Activated CD4-positive, alpha-beta T cell treated with anti-CD3 and anti-CD28 coated beads, Interleukin-2, amount 50 U/mL, for 48 hours (primary cell): ENCODE results near the gene SYT14.
"Not testable (repeated sequence)": the region's sequence is repeated elsewhere in the genome, so short reads cannot be mapped to it uniquely, and the experiment has no call there.

ENCODE experiments used
- DNase-seq, 2 experiments: peaks; one replicate each; pipeline ENCODE4 v3.0.0-alpha.2; 2020

SYT14 gene

DNA sequence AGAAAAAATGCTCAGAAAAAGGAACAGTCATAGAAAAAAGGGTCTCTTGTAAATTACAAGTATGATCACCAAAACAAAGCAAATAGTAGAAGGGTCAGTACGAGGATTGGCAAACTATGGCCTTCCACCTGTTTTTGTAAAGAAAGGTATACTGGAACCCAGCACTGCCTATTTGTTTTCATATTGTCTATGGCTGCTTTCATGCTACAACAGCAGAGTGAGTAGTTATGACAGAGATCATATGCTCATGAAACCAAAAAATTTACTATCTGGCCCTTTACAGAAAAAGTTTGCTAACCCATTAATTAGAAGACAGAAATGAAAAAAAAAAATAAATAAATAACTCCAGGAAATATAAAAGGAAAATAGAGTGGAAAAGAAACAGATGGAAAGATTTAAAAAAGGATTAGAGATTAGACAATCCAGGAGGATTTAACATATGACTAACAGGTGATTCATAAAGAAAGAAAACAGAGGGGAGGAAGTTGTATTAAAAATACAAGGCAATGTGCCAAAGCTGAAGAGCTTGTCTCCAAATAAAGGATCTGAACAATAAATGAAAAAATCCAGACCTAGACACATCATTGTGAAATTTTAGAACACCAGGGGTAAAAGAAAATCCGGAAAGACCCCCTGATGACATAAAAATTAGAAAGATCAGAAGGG is 186.0 kb downstream of the SYT14 start:
- no peak for DNase-seq

DNA sequence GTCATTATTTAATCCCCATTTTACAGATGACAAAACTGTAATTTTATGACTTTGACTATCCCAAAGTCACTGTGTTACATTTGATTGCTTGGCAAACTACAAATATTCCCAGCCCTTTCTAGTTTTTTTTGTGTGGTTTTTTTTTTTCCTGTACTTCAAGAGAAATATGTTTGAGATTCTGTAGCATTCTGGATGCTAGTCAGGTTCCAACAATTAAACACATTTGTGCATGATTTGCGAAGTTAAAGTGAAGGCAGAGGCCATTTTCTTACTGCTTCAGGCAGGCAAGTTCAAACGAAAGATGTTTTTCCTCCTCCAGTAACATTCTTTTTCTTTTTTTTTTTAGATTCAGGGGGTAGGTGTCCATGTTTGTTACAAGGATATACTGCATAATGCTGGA is 186.7 kb downstream of the SYT14 start:
- DNase-seq, result no peak

DNA sequence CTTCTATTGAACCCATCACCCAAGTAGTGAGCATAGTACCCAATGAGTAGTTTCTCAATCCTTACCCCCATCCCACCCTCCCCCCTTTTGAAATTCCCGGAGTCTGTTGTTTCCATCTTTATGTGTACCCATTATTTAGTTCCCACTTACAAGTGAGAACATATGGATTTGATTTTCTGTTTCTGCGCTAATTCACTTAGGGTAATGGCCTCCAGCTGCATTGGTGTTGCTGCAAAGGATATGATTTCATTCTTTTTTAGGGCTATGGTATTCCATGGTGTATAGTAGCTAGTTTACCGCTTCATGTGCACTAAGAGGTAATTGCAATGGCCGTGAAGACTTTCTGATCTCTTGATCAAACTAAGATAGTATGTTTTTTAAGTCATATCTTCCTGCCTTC is 187.1 kb downstream of the SYT14 start:
- DNase-seq, result no peak

DNA sequence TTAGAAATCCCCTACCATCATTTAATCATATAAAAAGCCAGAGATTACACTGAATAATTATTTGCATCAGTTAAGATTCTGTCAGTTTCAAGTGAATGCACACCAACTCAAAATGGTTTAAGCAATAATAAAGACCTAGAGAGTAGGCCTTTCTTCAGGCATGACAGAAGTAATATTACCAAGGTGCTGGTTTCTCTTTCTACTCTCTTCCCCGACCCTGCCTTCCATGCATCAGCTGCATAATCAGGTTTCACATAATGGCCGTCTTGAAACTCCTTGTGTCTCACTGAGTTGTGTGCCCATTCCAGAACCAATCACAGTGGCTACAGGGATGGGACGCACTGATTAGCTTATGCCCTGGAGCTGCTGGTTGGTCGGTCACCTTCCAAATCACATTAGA is 191.1 kb downstream of the SYT14 start:
- no peak for DNase-seq

DNA sequence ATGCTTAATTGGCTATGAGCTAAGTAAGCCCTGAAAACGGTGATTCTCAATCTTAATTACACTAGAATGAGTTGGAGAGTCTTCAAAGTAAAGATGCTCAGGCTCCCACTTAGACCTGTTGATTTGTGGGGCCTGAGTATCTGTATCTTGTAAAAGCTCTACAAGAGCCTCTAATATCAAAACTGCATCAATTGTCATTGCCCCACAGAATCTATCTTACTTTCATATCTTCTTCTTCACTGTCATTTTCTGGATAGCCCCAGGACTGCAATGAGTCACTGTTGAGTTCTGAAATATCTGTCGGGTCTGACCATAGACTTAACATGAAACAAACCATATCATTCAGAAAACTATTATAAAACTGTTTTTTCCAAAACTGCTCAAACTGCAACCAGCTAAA is 191.7 kb downstream of the SYT14 start:
- no peak for DNase-seq

DNA sequence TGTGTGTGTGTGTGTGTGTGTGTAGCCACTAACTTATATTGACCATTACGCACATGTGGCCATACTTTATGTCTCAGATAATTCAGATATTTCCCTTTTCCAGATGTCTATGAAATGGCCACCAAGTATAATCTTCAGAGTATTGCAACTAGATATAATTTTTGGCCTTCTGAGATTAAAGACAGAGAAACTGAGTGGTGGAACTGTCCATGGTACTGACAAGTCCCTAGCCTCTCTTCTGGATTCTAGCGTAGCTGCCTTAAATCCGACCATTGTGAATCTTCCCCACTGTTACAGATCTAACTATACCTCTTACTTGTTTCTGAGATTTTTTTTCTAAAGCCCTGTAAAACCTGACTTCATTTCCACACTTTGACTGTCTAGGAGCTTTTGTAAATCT is 194.6 kb downstream of the SYT14 start:
- DNase-seq, result no peak

DNA sequence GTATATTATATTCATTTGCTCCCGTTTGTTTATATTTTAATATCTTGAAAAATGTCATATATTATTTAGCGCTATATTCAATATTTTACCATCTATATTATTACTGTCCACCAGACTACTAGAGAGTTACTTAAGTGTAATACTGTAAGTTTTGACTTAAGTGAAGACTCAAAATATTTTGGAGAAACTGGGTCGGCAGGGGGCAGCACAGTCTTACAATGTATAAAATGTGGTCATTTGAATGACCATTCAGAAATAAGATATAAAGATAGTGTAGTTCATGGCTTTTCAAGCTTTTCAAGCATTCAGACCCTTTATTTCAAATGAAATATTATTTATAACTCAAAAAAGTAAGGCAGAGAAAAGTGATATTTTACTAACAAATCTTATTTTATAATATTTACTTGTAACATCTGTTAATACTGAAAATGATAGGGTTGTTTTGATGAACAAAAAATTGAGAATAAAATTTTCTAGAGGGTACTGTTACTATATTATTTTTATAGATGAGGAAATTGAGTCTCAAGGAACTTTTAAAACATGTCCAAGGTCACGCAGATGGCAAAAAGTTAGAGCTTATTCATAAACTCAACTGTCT is 205.5 kb downstream of the SYT14 start:
- DNase-seq, result peak; percentile 72 to 79

DNA sequence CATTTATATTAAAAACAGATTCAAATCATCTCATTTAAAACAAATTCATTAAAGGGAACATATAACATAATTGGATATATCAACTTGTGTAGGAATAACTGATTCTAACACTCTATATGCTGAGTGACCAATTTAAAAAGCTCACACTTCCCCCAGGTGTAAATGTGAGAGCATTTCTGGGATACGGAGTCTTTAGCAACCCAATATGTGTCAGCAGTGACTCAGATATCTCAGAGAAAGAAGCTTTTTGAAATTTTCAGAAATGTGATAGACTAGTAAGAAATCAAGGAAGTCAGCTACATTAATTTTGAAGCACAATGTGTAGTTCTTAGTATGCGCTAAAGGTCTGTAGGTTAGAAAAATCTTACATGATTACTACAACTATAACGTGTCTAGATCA is 206.7 kb downstream of the SYT14 start:
- DNase-seq, result no peak

DNA sequence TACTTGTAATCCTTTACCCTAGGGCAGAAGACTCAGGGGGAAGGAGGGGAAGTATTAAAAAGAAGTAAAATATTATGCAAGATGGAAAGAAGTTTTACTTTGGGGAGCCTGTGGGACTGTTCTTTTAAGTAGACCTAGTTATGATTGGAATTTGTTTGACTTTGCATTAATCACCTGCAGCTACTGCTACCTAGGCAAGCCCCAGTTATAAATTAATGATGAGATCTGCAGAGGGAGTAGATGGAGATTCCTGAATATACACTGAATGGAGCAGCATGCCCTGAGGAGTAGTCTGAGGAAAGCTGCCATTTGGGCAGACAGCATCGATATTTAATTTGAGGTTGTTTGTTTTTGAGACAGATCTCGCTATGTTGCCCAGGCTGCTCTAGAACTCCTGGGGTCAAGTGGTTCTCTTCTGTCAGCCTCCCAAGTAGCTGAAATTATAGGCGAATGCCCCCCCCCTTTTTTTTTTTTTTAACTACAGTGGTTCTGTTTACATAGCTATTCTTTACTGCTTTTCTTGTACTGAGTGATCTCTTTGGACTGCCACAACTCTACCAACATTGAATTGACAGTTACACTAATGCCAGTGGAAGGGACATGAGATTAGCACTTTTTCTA is 213.1 kb downstream of the SYT14 start:
- DNase-seq, result no peak

DNA sequence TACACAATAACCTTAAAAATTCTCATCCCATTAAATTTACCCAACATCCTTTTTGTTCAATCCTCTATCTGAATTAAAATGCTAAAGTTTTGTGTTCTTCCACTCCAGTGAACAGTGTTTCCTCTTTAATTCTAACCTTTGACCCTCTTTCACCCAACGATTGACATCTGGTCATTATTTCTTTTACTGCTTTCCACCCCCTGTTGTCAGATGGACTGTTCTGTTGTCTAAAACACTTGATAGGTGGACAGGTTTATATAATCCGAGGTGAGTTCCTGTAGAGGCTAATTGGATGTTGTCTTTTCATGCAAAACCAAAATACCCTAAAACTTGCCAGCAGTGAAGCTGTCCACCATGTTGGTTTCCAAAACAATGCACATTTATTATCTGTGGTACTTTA is 221.2 kb downstream of the SYT14 start:
- no peak for DNase-seq

DNA sequence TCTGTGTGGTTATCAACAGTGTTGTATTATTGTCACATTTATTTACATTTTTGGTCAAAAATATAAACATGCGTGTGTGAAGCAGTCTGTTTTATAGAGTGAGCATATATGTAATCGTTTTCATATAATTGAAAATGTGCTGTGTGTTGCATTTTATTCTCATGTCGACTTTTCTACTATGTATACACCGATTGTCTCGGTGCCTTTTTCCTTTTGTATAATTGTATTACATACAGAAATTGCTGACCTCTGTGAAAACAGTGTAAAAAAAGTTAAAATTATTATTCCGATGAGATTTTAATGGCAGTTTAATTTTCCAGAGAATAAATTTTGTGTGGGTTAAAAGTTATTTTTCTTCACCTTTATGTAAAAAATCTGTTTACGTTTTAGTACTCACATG is 232.2 kb downstream of the SYT14 start:
- DNase-seq, result no peak

DNA sequence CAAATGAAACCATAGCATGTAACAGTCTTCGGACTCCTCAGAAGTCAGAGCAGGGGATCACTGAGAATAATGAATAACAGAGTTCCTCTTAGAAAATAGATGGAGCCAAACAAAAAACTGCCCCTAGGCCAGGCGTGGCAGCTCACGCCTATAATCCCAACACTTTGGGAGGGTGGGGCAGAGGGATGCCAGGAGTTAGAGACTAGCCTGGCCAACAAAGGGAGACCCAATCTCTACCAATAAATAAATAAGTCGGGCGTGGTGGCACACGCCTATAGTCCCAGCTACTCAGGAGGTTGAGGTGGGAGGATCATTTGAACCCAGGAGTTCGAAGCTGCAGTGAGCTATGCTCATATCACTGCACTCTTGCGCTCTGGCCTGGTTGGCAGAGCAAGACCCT is 236.1 kb downstream of the SYT14 start:
- DNase-seq, result no peak

DNA sequence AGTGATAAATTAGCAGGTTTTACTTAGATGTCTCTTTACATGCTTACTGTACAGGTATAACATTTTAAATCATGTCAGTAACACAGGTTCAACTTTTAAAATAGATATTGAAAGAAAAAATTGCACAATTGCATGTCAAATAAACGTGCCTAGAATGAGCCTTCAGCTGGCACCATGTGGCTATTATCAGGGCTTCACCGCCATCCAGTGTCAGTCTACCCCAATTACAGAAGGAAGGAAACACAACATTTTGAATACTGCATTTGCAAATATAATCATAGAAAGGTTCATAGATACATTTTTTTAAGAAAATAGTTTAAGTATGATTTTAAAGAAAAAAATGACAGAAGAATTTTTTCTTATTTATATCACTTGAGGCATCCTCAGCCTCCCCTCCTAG is 247.0 kb downstream of the SYT14 start:
- no peak for DNase-seq

DNA sequence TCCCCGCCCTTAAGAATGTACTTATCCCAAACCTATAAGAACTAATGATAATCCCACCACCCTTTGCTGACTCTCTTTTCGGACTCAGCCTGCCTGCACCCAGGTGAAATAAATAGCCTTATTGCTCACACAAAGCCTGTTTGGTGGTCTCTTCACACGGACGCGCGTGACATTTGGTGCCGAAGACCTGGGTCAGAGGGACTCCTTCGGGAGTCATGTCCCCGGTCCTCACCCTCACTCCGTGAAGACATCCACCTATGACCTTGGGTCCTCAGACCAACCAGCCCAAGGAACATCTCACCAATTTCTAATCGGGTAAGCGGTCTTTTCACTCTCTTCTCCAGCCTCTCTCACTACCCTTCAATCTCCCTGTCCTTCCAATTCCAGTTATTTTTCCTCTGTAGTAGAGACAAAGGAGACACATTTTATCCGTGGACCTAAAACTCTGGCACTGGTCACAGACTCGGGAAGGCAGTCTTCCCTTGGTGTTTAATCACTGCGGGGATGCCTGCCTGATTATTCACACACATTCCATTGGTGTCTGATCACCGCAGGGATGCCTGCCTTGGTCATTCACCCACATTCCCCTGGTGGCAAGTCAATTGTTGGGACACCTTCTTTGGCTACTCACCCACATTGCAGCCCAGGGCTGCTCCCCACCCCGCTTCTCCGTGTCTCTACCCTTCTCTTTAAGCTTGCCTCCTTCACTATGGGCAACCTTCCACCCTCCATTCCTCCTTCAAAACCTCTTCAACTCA is 250.0 kb downstream of the SYT14 start:
- DNase-seq, result not testable (repeated sequence)

DNA sequence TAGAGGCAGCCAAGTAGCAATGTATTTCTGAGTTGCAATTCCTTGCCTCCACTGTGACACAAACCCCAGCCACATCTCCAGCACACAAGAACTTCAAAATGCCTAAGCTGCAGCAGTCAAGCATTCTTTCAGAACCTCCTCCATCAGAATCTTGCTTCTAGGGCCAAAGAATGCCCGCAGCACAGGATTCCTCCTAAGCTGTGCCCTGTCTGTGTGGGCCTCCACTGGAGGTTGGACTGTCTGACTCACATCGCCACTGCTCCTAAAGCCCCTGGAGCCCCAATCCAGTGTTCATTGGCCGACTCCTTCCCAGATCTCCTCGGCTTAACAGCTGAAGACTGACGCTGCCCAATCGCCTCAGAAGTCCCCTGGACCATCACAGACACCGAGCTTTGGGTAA is 251.4 kb downstream of the SYT14 start:
- DNase-seq, result no peak

DNA sequence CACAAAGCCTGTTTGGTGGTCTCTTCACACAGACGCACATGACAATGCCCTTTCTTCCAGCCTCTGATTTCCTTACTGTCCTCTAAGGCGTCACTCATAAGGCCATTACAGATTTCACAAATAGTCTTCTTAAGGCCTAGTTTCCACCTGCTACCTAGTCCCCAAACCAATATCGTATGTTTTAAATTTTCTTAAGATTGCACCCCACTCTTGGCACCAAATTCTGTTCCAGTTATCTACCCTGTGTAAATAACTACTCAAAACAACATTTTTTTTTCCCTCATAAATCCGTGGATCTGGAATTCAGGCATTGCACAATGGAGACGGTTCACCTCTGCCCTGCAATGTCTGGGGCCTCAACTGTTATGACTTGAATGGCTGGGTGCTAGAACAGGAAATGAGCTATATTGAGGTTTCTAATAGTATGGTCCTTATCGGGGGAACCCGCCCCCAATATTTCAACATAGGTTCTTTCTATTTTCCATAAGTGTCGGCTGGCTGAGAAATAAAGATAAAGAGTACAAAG is 257.7 kb downstream of the SYT14 start:
- DNase-seq, result no peak

DNA sequence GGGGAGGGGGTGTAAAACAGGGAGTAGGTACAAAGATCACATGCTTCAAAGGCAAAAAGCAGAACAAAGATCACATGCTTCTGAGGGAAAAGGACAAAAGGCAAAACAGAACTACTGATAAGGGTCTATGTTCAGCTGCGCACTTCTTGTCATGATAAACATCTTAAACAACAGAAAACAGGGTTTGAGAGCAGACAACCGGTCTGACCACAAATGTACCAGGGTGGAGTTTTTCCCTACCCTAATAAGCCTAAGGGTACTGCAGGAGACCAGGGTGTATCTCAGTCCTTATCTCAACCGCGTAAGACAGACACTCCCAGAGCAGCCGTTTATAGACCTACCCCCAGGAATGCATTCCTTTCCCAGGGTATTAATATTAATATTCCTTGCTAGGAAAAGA is 258.2 kb downstream of the SYT14 start:
- DNase-seq, result not testable (repeated sequence)

DNA sequence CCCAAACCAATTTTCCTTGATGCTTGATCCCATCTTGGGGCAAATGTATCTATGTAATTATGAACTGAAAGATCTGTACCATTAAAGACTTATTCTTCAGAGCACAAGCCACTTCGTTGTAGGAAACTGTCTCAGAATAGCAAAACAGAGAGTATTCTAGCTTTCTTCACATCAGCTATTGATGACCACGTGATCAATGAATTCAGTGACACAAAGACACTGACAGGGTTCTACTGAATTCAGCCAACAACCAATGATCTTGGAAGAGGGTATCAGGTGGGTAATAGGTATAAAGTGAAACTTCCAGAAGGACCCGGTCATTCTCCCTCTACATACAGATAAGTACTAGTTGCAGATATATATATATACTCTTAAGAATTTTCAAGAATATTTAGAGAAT is 260.8 kb downstream of the SYT14 start:
- no peak for DNase-seq

DNA sequence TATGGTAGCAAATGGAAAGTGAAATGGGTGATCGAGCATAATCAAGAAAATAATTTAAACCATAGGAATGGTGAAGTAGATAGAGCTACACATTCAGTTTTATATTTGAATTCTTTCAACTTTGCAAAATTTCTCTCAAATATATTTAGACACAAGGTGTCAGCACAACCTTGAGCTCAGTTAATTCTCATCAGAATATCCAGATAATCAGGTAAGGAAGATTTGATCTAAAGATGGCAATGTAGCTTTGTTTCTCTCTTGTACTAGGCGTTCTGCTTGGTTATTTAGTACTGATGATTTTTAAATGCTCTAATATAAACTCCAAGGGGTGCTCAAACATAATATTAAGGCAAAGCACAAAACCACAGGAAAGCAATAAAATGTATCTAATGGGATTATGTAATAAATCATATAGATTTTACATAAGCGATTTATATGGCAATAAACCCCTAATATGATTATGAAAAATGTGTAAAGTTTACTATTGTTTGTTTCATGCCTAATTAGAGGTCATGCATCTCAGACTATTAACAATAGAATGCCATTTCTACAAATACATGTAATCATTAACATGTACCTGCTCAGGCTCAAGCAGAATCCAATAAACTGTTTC is 262.2 kb downstream of the SYT14 start:
- DNase-seq, result no peak

DNA sequence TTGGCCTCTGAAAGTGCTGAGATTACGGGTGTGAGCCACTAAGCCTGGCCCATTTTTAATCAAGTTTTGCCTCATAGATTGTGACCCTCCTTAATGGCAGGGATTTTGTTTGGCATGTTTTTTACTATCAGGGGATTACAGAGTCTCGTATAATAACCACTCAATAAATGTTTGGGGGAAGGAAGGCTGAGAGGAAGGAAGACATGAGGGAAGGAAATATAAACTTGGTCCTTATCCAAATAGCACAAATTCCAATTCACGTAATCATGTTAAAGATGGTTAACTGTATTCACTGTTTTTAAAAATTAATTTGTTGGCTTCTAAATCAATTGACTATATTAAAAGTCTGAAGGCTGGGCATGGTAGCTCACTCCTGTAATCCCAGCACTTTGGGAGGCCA is 263.7 kb downstream of the SYT14 start:
- DNase-seq, result no peak

DNA sequence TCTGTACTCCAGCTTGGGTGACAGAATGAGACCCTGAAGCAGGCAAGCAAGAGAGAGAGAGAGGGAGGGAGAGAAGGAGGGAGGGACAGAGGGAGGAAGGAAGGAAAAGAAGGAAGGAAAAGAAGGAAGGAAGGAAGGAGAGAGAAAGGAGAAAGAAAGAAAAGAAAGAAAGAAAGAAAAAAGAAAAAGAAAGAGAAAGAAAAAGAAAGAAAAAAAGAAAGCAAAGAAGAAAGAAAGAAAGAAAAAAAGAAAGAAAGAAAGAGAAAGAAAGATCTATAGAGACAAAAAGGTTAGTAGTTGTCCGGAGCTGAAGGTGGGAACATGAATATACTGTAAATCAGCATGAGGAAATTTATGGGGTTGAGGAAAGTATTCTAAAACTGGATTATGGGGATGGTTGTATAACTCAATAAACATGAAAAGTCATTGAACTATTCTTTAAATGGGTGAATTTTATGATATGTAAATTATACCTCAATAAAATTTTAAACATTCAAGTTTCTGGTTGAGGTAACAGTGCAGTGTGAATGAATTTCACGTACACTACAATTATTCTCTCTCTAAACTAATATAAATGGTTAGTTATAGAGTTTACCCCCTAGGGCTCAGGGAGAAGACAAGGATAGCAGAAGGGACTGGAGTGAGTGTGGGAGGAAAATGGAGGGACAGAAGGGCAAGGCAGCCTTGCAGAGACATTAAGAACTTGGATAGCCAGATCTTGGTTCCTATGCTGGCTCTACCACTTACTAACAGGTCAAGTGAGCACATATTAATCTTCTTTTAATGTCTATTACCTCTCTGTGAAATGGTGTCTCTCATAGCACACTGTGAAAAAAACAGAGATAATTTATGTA is 269.8 kb downstream of the SYT14 start:
- no peak for DNase-seq

DNA sequence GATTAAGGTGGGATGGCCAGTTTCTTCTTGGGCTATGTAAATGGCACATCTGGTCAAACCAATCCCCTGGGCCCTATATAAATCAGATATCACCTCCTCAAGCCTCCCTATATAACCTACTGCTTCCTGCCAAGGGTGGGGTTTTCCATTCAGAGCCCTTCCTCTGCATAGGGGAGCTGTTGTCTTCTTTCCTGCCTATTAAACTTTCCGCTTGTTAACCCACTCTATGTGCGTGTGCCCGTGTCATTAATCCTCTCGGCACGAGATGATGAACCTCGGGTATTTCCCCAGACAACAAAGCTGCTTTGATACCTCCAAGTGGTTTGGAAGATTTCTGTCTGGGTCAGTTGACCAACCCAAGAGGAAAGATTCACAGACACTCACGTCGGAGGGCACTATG is 275.3 kb downstream of the SYT14 start:
- no peak for DNase-seq
